Subcutaneous abdominal adipose tissue (tissue), 5 donors: ENCODE results near the gene MED10.

Experiments used
- H3K27ac ChIP-seq: one replicate; pipeline ENCODE4 v1.7.0; 2013; ENCODE audit warnings: low read depth, mild to moderate bottlenecking, inconsistent platforms, low read length, moderate library complexity
- H3K27me3 ChIP-seq, 5 donors: one replicate each; pipeline ENCODE4 v1.7.0; 2013; ENCODE audit warnings: low read length in 5 of 5, inconsistent platforms in 1 of 5; ENCODE audit not compliant: control insufficient read depth in 5 of 5, insufficient read depth in 4 of 5
- H3K36me3 ChIP-seq, 5 donors: one replicate each; pipeline ENCODE4 v1.7.0; 2013; ENCODE audit warnings: low read length in 5 of 5; ENCODE audit not compliant: control insufficient read depth in 5 of 5, insufficient read depth in 5 of 5
- H3K4me1 ChIP-seq, 5 donors: one replicate each; pipeline ENCODE4 v1.7.0; 2013; ENCODE audit warnings: low read length in 5 of 5, mild to moderate bottlenecking in 3 of 5, moderate library complexity in 1 of 5; ENCODE audit not compliant: control insufficient read depth in 5 of 5, insufficient read depth in 5 of 5
- H3K4me3 ChIP-seq, 5 donors: one replicate each; pipeline ENCODE4 v1.7.0; 2013; ENCODE audit warnings: low read length in 5 of 5, low read depth in 1 of 5
- H3K9ac ChIP-seq, 5 donors: one replicate each; pipeline ENCODE4 v1.7.0; 2013; ENCODE audit warnings: low read length in 5 of 5, mild to moderate bottlenecking in 4 of 5, moderate library complexity in 3 of 5
- H3K9me3 ChIP-seq, 5 donors: one replicate each; pipeline ENCODE4 v1.7.0; 2013; ENCODE audit warnings: low read length in 5 of 5; ENCODE audit not compliant: control insufficient read depth in 5 of 5
- donor health status: healthy.
- donor health status: healthy.
- donor health status: healthy.
- donor health status: healthy.
- donor health status: healthy.

MED10 gene

DNA sequence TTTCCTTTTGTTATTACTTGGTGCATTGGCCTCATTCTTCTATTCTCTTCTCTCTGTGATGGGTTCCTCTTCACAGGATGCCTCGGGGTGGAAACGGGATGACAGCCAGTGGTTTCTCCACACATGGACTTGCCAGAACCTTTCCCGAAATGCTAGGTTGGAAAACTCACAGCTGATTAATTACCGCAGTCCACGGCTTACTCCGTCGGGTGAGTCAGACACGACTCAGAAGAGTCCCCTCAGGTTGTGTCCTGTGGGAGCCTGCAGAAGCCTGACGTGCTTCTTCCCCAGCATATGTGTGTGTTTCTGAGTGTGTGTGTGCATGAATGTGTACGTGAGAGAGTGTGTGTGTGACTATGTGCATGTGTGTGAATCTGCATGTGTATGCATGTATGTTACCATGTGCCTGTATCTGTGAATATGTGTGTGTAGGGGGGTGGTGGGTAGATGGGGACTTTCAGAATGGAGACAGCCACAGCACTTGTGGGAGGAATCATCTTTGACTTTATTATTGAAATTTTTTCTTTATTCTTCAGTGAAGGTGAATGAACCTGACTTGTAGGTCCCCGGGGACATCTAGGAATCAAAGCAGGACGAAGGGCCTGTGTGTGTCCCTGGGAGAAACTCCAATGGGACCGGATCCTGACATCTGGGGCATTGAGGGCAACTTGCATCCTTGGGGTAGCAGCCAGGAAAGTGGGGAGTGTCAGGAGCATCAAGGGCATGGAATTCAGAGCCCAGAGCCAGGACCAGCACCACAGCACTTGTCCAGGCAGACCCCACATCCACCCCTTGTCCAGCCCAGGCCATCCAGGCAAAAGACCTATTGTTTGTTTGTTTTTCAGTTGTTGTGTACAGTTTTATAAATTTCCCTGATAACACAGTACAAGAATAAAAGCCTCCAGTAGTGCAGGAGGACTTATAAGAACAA is 21.9 kb upstream of the MED10 start:
- H3K4me1 ChIP-seq, result no peaks in the 10 kb centered on the region
- peaks cover 0 to 9% (median 3%) of the 10 kb centered on the region in 5 donors for H3K27me3 ChIP-seq
- peaks cover 0 to 8% (median 6%) of the 10 kb centered on the region in 5 donors for H3K9me3 ChIP-seq
- H3K27ac ChIP-seq, result no peak overlapping the region
- H3K9ac ChIP-seq, result no peak overlapping the region
- H3K36me3 ChIP-seq, result no peaks in the 10 kb centered on the region
- no peak overlapping the region for H3K4me3 ChIP-seq

- Histone ChIP-seq H3K36me3 (no peaks in the 10 kb centered on the region), H3K4me3 (no peak overlapping the region), H3K9me3 (peaks cover 0 to 8% (median 6%) of the 10 kb centered on the region in 5 donors), H3K27me3 (peaks cover 0 to 17% (median 11%) of the 10 kb centered on the region in 5 donors), H3K4me1 (no peaks in the 10 kb centered on the region), H3K27ac (no peak overlapping the region), H3K9ac (no peak overlapping the region)
These were observed 20.4 kb upstream of the MED10 start for GRCh38 chr5:6398570-6399230.

DNA sequence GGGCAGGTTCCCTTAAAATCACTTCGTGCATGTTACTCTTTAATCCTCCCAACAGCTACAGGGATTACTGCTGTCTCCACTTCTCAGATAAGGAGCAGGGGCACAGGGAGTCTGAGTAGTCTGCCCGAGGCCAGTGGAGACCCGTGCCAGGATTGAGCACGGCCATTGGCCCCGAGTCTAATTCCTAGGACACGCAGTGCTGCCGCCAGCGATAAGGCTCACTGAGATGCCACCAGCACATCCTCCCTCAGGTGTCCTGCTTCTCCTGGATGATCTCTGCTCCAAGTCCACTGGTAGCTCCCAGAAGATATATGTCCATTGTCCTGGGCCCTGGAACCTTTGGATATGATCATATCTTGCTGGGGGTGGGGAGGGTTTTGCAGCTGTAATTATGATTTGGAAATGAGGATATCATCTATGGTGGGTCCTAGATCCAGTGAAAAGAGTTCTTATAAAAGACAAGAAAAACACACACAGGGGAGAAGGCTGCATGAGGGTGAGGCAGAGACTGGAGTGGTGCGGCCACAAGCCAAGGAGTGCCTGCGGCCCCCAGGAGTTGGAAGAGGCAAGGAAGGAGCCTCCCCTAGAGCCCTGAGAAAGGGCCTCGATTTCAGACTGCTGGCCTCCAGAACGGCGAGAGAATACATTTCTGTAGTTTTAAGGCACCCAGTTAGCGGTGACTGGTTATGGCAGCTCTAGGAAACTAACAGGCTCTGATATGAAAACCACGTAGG is 19.4 kb upstream of the MED10 start:
- H3K27me3 ChIP-seq, result peaks cover 0 to 22% (median 12%) of the 10 kb centered on the region in 5 donors
- H3K36me3 ChIP-seq, result no peaks in the 10 kb centered on the region
- H3K9me3 ChIP-seq, result peaks cover 0 to 8% (median 6%) of the 10 kb centered on the region in 5 donors
- no peak overlapping the region for H3K27ac ChIP-seq
- H3K4me3 ChIP-seq, result no peak overlapping the region
- H3K4me1 ChIP-seq, result no peaks in the 10 kb centered on the region
- H3K9ac ChIP-seq, result no peak overlapping the region

DNA sequence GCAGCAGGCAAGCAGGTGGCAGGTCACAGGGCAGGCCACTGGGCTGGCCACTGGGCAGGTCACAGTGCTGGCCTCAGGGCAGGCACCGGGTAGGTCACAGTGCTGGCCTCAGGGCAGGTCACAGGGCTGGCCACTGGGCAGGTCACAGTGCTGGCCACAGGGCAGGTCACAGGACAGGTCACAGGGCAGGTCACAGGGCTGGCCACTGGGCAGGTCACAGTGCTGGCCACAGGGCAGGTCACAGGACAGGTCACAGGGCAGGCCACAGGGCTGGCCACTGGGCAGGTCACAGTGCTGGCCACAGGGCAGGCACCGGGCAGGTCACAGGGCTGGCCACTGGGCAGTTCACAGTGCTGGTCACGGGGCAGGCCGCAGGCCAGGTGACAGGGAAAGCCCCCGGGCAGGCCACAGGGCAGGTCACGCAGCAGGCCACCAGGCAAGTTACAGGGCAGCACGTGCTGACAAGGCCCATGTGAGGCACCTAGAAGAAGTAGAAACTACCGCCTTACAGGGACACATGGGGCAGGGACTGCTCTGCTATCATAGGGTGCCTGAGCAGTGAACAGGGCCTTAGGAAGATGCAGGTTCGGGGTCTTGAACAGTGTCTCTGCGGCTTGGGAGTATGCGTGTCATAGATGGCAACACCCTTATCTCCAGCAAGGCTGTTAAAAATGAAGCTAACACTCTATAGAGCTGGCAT is 18.6 kb upstream of the MED10 start:
- Histone ChIP-seq H3K9me3 (peaks cover 0 to 8% (median 6%) of the 10 kb centered on the region in 5 donors), H3K27ac (no peak overlapping the region), H3K27me3 (peaks cover 0 to 28% (median 17%) of the 10 kb centered on the region in 5 donors), H3K9ac (no peak overlapping the region), H3K4me1 (no peaks in the 10 kb centered on the region), H3K4me3 (no peak overlapping the region), H3K36me3 (no peaks in the 10 kb centered on the region)

DNA sequence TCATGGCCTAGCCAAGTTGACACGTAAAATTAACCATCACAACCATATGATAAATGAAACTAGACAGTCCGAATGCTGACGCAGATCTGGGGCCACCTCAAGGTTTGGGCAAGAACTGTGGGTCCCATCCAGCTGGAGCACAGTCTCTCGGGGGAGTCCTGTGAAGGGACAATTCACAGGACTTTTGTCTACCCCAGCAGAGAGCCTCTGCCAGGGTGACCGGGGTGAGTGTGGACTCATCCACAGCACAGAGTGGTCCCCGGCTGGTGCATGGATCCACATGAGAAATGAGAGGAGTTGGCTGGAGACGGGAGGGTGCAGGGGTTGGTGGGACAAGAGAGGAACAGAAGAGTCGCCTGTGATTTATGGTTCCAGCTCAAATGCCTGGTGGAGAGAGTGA is 17.7 kb upstream of the MED10 start:
- Histone ChIP-seq H3K27me3 (peaks cover 0 to 32% (median 18%) of the 10 kb centered on the region in 5 donors), H3K4me3 (no peak overlapping the region), H3K27ac (no peak overlapping the region)

GRCh38 chr5:6395621-6396020 is 17.3 kb upstream of the MED10 start:
- peaks cover 0 to 8% (median 6%) of the 10 kb centered on the region in 5 donors for H3K9me3 ChIP-seq
- H3K27ac ChIP-seq, result no peak overlapping the region
- peaks cover 0 to 33% (median 19%) of the 10 kb centered on the region in 5 donors for H3K27me3 ChIP-seq
- H3K9ac ChIP-seq, result no peak overlapping the region
- H3K4me1 ChIP-seq, result peaks cover 0 to 2% (median 0%) of the 10 kb centered on the region in 5 donors
- no peaks in the 10 kb centered on the region for H3K36me3 ChIP-seq
- H3K4me3 ChIP-seq, result no peak overlapping the region

More for the DNA sequence above, 17.7 kb upstream of the MED10 start:
- Histone ChIP-seq H3K9me3 (peaks cover 0 to 8% (median 6%) of the 10 kb centered on the region in 5 donors), H3K4me1 (peaks cover 0 to 2% (median 0%) of the 10 kb centered on the region in 5 donors), H3K9ac (no peak overlapping the region), H3K36me3 (no peaks in the 10 kb centered on the region)

DNA sequence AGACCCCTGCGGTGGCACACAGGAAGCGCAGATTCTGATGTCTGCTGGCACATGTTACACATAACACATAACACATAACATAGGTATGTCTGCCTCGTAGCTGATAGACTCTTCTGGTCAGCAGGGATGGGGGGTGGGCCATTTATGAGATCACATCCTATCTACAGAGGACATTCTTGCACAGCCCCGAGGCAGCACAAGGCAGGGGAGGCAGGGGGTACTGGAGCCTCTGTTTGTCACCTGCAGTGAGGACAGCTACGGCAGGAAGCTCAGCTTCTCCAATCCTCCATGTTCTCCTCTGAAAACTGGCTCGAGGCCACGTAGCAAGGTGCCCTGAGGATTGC is 16.7 kb upstream of the MED10 start:
- peaks cover 0 to 33% (median 19%) of the 10 kb centered on the region in 5 donors for H3K27me3 ChIP-seq
- H3K9me3 ChIP-seq, result peaks cover 0 to 8% (median 6%) of the 10 kb centered on the region in 5 donors
- H3K27ac ChIP-seq, result no peak overlapping the region
- H3K36me3 ChIP-seq, result no peaks in the 10 kb centered on the region
- H3K4me3 ChIP-seq, result no peak overlapping the region
- peaks cover 0 to 2% (median 0%) of the 10 kb centered on the region in 5 donors for H3K4me1 ChIP-seq
- H3K9ac ChIP-seq, result no peak overlapping the region

DNA sequence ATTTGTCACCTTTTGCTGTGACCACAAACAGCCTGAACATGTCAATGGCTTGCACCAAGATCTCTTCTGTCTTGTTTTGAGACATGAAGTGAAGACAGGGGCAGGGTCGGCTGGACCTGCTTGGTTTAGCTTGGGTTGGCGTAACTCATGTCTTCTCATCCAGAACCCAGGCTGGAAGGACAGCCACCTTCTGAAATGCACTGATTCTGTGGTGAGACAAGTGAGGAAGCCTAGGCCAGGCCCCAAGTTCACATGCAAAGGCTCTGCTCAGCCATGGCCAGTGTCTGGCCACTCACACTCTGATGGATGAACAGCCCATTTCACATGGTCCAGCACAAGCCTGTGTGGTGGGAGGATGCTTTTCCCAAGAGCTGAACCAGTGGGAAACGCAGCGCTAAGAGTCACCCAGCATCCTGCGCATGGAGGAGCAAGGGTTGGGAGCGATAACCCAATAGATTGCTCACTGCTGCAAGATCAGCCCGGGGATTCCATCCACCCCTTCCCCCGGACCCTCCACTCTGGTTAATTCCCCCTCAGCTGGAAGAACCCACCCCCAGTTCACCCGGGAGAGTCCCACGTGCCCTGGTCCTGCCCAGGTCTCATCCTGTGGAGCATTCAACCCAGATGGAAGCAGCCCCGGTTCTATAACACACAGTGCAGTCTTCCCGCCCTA is 16.2 kb upstream of the MED10 start:
- Histone ChIP-seq H3K9me3 (peaks cover 0 to 8% (median 6%) of the 10 kb centered on the region in 5 donors), H3K4me3 (no peak overlapping the region), H3K27ac (no peak overlapping the region), H3K36me3 (no peaks in the 10 kb centered on the region), H3K27me3 (peaks cover 0 to 33% (median 19%) of the 10 kb centered on the region in 5 donors), H3K9ac (no peak overlapping the region), H3K4me1 (peaks cover 0 to 2% (median 0%) of the 10 kb centered on the region in 5 donors)

DNA sequence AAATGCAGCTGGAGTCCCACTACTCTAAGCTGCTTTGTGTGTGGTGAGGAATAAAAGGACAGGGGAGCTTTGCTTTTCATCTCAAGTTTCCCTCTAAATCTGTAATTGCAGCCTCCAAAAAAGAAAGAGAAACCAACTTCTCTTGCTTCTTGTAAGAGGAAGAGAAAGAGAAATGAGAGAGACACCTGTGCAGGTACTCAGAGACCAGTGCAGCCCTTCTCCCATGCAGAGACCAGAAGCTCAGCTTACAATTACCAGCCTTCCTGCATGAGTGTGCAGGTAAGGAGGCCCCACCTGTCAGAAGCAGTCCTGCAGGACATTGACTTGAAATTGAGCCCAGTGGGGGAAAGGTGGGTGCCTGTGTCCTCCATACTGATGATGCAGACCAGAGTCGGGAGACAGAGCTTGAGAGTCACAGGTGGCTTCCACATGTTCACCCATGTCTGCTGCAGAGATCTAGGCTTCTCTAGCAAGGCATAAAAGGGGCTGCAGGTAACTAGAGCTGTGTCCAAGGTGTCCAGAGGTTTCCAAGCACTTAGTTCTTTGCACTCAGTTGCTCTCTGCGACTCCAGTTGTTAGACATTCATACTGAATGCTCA is 15.3 kb upstream of the MED10 start:
- Histone ChIP-seq H3K9ac (no peak overlapping the region), H3K27me3 (peaks cover 0 to 33% (median 19%) of the 10 kb centered on the region in 5 donors), H3K4me3 (no peak overlapping the region), H3K9me3 (peaks cover 0 to 8% (median 6%) of the 10 kb centered on the region in 5 donors), H3K4me1 (peaks cover 0 to 2% (median 0%) of the 10 kb centered on the region in 5 donors), H3K27ac (no peak overlapping the region), H3K36me3 (no peaks in the 10 kb centered on the region)
